Measurements from ENCODE around the gene EHBP1L1. TPM values are rescaled to one million over a fixed set of nuclear protein-coding genes. Genes with fewer than 3 reads are reported as not detected.

Gene EHBP1L1
- total and polyA plus RNA-seq, 2 donors (not counting 1 experiment from before 2014, with no cell fraction given): 12.8 to 53.5 TPM

DNA sequence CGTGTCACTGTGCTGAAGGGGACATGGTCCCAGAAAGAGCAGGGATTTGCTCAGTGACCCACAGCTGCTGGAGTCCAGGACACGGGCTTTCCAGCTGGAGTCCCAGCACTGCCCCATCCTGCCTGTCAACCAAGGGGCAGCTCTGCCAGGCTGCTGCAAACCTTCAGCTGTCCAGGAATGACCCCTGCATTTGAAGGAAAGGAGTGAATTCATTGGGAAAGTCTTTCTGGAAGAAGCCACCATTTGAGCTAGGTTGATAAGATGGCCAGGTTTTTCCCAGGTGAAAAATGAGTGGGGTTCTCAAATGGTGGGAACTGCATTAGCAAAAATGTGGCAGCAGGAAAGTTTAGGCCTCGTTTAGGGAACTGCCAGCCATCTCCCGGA is 10.4 kb downstream of the EHBP1L1 start:
- Histone ChIP-seq H3K9ac (ENCODE audit: insufficient read depth, low read length) (no peak overlapping the region), H3K79me2 (ENCODE audit: control insufficient read depth, insufficient read depth, low read length) (no peaks in the 10 kb centered on the region), H3K4me1 (ENCODE audit: control insufficient read depth, extremely low read depth, insufficient read depth, low read length) (peaks cover 8% of the 10 kb centered on the region), H3K4me2 (ENCODE audit: extremely low read depth, insufficient read depth, low read length) (no peak overlapping the region), H3K36me3 (ENCODE audit: control insufficient read depth, insufficient read depth, low read length) (peaks cover 16% of the 10 kb centered on the region), H3K9me3 (ENCODE audit: control insufficient read depth, insufficient read depth, low read depth, low read length) (no peaks in the 10 kb centered on the region), H3K4me3 (replicated peaks in 1 of 4; ENCODE audit: control extremely low read depth in 1 of 4, insufficient read depth in 1 of 4, low read depth in 3 of 4, low read length in 4 of 4) (no peak overlapping the region), H4K20me1 (ENCODE audit: control insufficient read depth, extremely low read depth, insufficient read depth, low read length) (no peaks in the 10 kb centered on the region), H3K27ac (ENCODE audit: insufficient read depth, low read length) (no peak overlapping the region), H2AFZ (ENCODE audit: low read length) (no peak overlapping the region), H3K27me3 (ENCODE audit: control insufficient read depth, insufficient read depth, low read length) (no peaks in the 10 kb centered on the region)
- DNase-seq (ENCODE audit: low read depth in 2 of 2): no peak
- TF ChIP-seq EZH2 (IDR thresholded peaks at IDR 0.05; ENCODE audit: low read length, missing control alignments): no peak
- TF ChIP-seq, protein P1, sequence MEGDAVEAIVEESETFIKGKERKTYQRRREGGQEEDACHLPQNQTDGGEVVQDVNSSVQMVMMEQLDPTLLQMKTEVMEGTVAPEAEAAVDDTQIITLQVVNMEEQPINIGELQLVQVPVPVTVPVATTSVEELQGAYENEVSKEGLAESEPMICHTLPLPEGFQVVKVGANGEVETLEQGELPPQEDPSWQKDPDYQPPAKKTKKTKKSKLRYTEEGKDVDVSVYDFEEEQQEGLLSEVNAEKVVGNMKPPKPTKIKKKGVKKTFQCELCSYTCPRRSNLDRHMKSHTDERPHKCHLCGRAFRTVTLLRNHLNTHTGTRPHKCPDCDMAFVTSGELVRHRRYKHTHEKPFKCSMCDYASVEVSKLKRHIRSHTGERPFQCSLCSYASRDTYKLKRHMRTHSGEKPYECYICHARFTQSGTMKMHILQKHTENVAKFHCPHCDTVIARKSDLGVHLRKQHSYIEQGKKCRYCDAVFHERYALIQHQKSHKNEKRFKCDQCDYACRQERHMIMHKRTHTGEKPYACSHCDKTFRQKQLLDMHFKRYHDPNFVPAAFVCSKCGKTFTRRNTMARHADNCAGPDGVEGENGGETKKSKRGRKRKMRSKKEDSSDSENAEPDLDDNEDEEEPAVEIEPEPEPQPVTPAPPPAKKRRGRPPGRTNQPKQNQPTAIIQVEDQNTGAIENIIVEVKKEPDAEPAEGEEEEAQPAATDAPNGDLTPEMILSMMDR (conservative IDR thresholded peaks at IDR 0.05 in 1 of 2, IDR thresholded peaks at IDR 0.05 in 1 of 2; ENCODE audit: low read depth in 1 of 2, low read length in 2 of 2): no peak

- no peak overlapping the region for H3K27ac ChIP-seq (ENCODE audit: insufficient read depth, low read length)
- no peaks in the 10 kb centered on the region for H3K9me3 ChIP-seq (ENCODE audit: control insufficient read depth, insufficient read depth, low read depth, low read length)
- DNase-seq (ENCODE audit: low read depth in 2 of 2): peak in 1 of 2 donors; percentile 26
- no peak for TF ChIP-seq EZH2 (IDR thresholded peaks at IDR 0.05; ENCODE audit: low read length, missing control alignments)
- TF ChIP-seq, protein P1 (conservative IDR thresholded peaks at IDR 0.05 in 1 of 2, IDR thresholded peaks at IDR 0.05 in 1 of 2; ENCODE audit: low read depth in 1 of 2, low read length in 2 of 2): no peak
- H3K4me1 ChIP-seq (ENCODE audit: control insufficient read depth, extremely low read depth, insufficient read depth, low read length): peaks cover 8% of the 10 kb centered on the region
- no peak overlapping the region for H3K9ac ChIP-seq (ENCODE audit: insufficient read depth, low read length)
- no peaks in the 10 kb centered on the region for H3K27me3 ChIP-seq (ENCODE audit: control insufficient read depth, insufficient read depth, low read length)
- H4K20me1 ChIP-seq (ENCODE audit: control insufficient read depth, extremely low read depth, insufficient read depth, low read length): no peaks in the 10 kb centered on the region
- no peak overlapping the region for H3K4me3 ChIP-seq (replicated peaks in 1 of 4; ENCODE audit: control extremely low read depth in 1 of 4, insufficient read depth in 1 of 4, low read depth in 3 of 4, low read length in 4 of 4)
- no peak overlapping the region for H3K4me2 ChIP-seq (ENCODE audit: extremely low read depth, insufficient read depth, low read length)
- peaks cover 14% of the 10 kb centered on the region for H3K36me3 ChIP-seq (ENCODE audit: control insufficient read depth, insufficient read depth, low read length)
- no peaks in the 10 kb centered on the region for H3K79me2 ChIP-seq (ENCODE audit: control insufficient read depth, insufficient read depth, low read length)
- no peak overlapping the region for H2AFZ ChIP-seq (ENCODE audit: low read length)
Observed at GRCh38 chr11:65586676-65587075, 10.8 kb downstream of the EHBP1L1 start.

DNA sequence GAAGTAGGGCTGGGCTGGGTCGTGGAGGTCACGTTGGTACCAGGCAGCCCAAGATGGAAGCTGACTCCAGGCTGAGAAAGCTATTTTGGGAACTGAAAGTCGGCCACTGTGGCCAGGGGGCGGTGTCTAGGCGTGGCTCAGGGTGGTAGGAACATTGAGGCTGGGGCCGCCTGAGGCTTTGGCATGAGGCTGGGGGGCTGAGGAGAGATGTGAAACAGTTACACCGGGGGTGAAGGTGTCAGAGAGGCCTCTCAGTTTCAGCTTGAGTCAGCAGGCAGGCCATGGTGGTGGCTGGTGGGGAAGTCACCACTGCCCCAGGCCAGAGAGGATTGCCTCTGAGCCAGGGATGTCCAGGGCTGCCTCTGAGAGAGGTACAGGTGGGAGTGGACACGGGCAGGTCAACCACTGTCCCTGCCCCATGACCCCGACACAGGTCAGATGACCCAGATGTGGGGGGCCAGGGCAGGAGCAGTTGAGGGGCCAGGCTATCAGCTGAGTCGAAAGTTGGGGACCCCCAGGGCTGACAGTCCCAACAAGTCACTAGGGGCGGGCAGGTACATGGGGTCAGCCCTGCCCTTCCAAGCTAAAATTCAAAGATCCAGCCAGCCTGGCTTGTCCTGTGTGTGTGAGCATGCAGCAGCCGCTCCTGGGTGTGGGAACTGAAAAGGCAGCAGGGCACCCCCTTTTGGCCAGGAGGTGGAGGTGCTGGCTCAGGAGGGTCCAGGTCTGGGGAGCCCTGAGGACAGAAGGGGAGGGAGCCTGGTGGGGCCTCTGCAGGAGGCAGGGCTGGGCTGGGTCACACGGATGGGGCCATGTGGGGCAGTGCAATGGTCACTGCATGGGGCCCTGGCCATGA is 12.6 kb downstream of the EHBP1L1 start:
- H3K9me3 ChIP-seq (ENCODE audit: control insufficient read depth, insufficient read depth, low read depth, low read length): no peaks in the 10 kb centered on the region
- no peak for TF ChIP-seq EZH2 (IDR thresholded peaks at IDR 0.05; ENCODE audit: low read length, missing control alignments)
- TF ChIP-seq, protein P1 (conservative IDR thresholded peaks at IDR 0.05 in 1 of 2, IDR thresholded peaks at IDR 0.05 in 1 of 2; ENCODE audit: low read depth in 1 of 2, low read length in 2 of 2): peak; percentile 11 to 52
- H3K4me1 ChIP-seq (ENCODE audit: control insufficient read depth, extremely low read depth, insufficient read depth, low read length): peaks cover 8% of the 10 kb centered on the region
- no peak overlapping the region for H3K4me3 ChIP-seq (replicated peaks in 1 of 4; ENCODE audit: control extremely low read depth in 1 of 4, insufficient read depth in 1 of 4, low read depth in 3 of 4, low read length in 4 of 4)
- peaks cover 16% of the 10 kb centered on the region for H3K36me3 ChIP-seq (ENCODE audit: control insufficient read depth, insufficient read depth, low read length)
- peak; percentile 29 to 52 for DNase-seq (ENCODE audit: low read depth in 2 of 2)
- no peaks in the 10 kb centered on the region for H3K79me2 ChIP-seq (ENCODE audit: control insufficient read depth, insufficient read depth, low read length)
- no peak overlapping the region for H3K4me2 ChIP-seq (ENCODE audit: extremely low read depth, insufficient read depth, low read length)
- H3K9ac ChIP-seq (ENCODE audit: insufficient read depth, low read length): no peak overlapping the region
- H2AFZ ChIP-seq (ENCODE audit: low read length): no peak overlapping the region
- H3K27me3 ChIP-seq (ENCODE audit: control insufficient read depth, insufficient read depth, low read length): no peaks in the 10 kb centered on the region
- no peaks in the 10 kb centered on the region for H4K20me1 ChIP-seq (ENCODE audit: control insufficient read depth, extremely low read depth, insufficient read depth, low read length)
- H3K27ac ChIP-seq (ENCODE audit: insufficient read depth, low read length): peak overlapping the region; percentile 14

Data from fibroblast of lung (primary cell).